Measurements from ENCODE around the gene MNAT1.

- no peak for TF ChIP-seq CTCF (IDR thresholded peaks at IDR 0.05; ENCODE audit: low read depth, low read length, poor library complexity, severe bottlenecking)
- TF ChIP-seq EZH2phosphoT487 (IDR thresholded peaks at IDR 0.05; ENCODE audit: borderline replicate concordance, low read length): no peak
Observed at GRCh38 chr14:60756847-60757246, 22.3 kb downstream of the MNAT1 start.
